Lung (tissue), 12 donors: ENCODE results near the gene PHRF1. TPM values are rescaled to one million over a fixed set of nuclear protein-coding genes. Genes with fewer than 3 reads are reported as not detected.

Experiments
- ATAC-seq: fragments of 200-7000 bp; cut with Tn5 transposase; one replicate; pipeline ENCODE4 v1.9.1; 2020; ENCODE audit warnings: moderate number of reproducible peaks; ENCODE audit not compliant: insufficient read depth, low FRiP score
- DNase-seq, 3 donors: peaks; one replicate each; pipeline ENCODE4 v3.0.0-alpha.2; 2013 to 2017
- H3K27ac ChIP-seq, 2 donors: one replicate each; pipeline ENCODE4 v1.5.1; 2013; ENCODE audit warnings: mild to moderate bottlenecking in 2 of 2, moderate library complexity in 2 of 2, control low read depth in 1 of 2, inconsistent platforms in 1 of 2, low read depth in 1 of 2, low read length in 1 of 2
- H3K27me3 ChIP-seq, 3 donors: one replicate each; pipeline ENCODE4 v1.5.1; 2013; ENCODE audit warnings: low read length in 2 of 3; ENCODE audit not compliant: control insufficient read depth in 3 of 3, insufficient read depth in 3 of 3
- H3K36me3 ChIP-seq, 4 donors: one replicate each; pipeline ENCODE4 v1.5.1; 2013; ENCODE audit warnings: low read length in 4 of 4, mild to moderate bottlenecking in 1 of 4, moderate library complexity in 1 of 4; ENCODE audit not compliant: control insufficient read depth in 4 of 4, insufficient read depth in 4 of 4
- H3K4me1 ChIP-seq, 5 donors: one replicate each; pipeline ENCODE4 v1.5.1; 2013; ENCODE audit warnings: low read length in 5 of 5, mild to moderate bottlenecking in 2 of 5, moderate library complexity in 1 of 5; ENCODE audit not compliant: control insufficient read depth in 5 of 5, insufficient read depth in 5 of 5
- H3K4me3 ChIP-seq: one replicate; pipeline ENCODE4 v1.5.1; 2013; ENCODE audit warnings: mild to moderate bottlenecking, control low read depth, moderate library complexity
- H3K9ac ChIP-seq, 2 donors: one replicate each; pipeline ENCODE4 v1.5.1; 2013; ENCODE audit warnings: low read length in 2 of 2, control low read depth in 1 of 2; ENCODE audit not compliant: insufficient read depth in 1 of 2
- H3K9me3 ChIP-seq, 4 donors: one replicate each; pipeline ENCODE4 v1.5.1; 2013; ENCODE audit warnings: low read length in 3 of 4, mild to moderate bottlenecking in 1 of 4, moderate library complexity in 1 of 4; ENCODE audit not compliant: control insufficient read depth in 4 of 4, insufficient read depth in 3 of 4
- WGBS, 2 donors: extraction: QIAGEN DNeasy Blood & Tissue Kit; methylation state at CpG; one replicate each; pipeline ENCODE4 v1.1.7; 2013; 5-methylcytosine and 5-hydroxymethylcytosine counted together
- polyA plus RNA-seq, 2 donors: library from polyadenylated mRNA; stranded (reverse); fragments of 200-250 nt; gene quantifications; one replicate each; pipeline ENCODE4 v1.2.1, GENCODE V29; 2013
- total RNA-seq, 2 donors: library from RNA; depleted of rRNA in 1 of 2; stranded (reverse); fragments of >200 nt in 1 of 2; gene quantifications; one replicate each; pipeline ENCODE4 v1.2.1, GENCODE V29; 2014 to 2021
- TF ChIP-seq, protein P1 (sequence below): IDR thresholded peaks from 2 replicates; pipeline ENCODE4 v1.5.1; 2012; ENCODE audit warnings: mild to moderate bottlenecking; ENCODE audit errors: control extremely low read depth, extremely low read depth
- donor health status: control.
- donor health status: control.
- donor health status: Bipolar disorder and iron deficiency.
- donor health status: healthy.
- donor health status: DM: yes; HTN: yes; CAD: no.

Gene PHRF1
- total and polyA plus RNA-seq, 4 donors = 16.3 to 39.3 (median 23.5) TPM

DNA sequence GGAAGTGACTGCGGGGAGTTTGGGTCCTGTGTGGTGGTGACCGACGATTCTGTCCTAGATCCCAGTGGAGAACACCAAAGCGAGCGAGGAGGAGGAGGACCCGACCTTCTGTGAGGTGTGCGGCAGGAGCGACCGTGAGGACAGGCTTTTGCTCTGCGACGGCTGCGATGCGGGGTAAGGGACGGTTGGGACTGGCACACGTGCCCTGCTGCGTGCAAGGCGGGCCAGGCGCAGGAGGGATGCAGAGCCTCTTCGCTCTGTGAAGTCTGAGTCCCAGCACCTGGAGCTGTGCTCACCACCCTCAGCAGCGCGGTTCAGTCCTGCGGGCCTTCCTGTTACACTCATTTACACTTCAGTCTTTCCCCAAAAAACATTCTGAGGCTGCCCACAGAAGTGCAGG lies 16.2 kb downstream of the PHRF1 start:
- Histone ChIP-seq H3K9me3 (no peaks in the 10 kb centered on the region), H3K27ac (no peak overlapping the region), H3K9ac (no peak overlapping the region), H3K36me3 (peaks cover 9 to 67% (median 37%) of the 10 kb centered on the region in 4 donors), H3K4me1 (no peaks in the 10 kb centered on the region), H3K27me3 (no peaks in the 10 kb centered on the region), H3K4me3 (no peak overlapping the region)
- no peak for ATAC-seq
- TF ChIP-seq, protein P1, sequence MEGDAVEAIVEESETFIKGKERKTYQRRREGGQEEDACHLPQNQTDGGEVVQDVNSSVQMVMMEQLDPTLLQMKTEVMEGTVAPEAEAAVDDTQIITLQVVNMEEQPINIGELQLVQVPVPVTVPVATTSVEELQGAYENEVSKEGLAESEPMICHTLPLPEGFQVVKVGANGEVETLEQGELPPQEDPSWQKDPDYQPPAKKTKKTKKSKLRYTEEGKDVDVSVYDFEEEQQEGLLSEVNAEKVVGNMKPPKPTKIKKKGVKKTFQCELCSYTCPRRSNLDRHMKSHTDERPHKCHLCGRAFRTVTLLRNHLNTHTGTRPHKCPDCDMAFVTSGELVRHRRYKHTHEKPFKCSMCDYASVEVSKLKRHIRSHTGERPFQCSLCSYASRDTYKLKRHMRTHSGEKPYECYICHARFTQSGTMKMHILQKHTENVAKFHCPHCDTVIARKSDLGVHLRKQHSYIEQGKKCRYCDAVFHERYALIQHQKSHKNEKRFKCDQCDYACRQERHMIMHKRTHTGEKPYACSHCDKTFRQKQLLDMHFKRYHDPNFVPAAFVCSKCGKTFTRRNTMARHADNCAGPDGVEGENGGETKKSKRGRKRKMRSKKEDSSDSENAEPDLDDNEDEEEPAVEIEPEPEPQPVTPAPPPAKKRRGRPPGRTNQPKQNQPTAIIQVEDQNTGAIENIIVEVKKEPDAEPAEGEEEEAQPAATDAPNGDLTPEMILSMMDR = no peak
- WGBS, 2 donors = 97 to 99% methylated on average over 22 of the region's 22 CpGs
- no peak for DNase-seq

DNA sequence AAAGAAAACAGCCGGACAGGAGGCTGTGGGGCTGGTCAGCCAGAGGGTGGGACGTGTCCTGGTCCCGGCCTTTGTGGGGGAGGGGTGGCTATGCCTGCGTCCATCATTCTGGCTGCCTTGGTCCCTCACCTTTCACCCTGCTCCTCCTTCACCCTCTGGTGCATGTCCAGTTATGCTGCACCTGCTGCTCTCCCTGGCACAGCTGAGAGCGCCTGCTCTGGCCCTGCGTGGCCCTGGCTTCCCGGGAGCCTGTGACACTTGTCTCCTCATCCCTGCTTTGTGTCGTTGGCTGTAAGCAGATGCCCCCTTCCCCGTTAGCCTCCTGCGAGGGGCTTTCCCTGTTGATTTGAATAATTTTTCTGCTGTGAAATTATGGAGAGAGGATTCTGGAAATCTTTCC lies 16.6 kb downstream of the PHRF1 start:
- Histone ChIP-seq H3K4me3 (no peak overlapping the region), H3K27me3 (no peaks in the 10 kb centered on the region), H3K9ac (no peak overlapping the region), H3K4me1 (no peaks in the 10 kb centered on the region), H3K9me3 (no peaks in the 10 kb centered on the region), H3K27ac (no peak overlapping the region), H3K36me3 (peaks cover 8 to 69% (median 33%) of the 10 kb centered on the region in 4 donors)
- DNase-seq = no peak
- ATAC-seq = no peak
- TF ChIP-seq, protein P1 = no peak
- 92 to 99% methylated on average over 10 of the region's 10 CpGs for WGBS, 2 donors

DNA sequence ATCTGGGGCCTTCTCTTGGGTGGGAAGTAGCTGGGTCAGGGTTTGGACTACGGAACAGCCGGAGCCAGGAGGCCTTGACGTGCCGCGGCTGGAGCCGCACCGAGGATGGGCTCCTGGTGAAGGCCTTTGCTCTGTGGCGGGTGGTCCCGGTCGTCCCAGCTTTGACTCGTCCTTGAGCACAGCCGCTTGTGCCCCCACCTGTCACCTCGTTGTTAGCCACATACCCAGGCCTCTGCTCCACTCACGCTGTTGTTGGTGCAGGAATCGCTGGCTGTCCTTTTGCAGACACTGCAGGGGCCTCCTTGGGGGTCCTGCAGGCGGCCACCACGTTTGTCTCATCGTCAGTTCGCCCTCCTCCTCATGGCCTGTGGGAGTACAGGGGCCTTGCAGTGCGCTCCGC lies 17.1 kb downstream of the PHRF1 start:
- no peak for DNase-seq
- TF ChIP-seq, protein P1 = no peak
- Histone ChIP-seq H3K9ac (no peak overlapping the region), H3K4me3 (no peak overlapping the region), H3K9me3 (no peaks in the 10 kb centered on the region), H3K27me3 (no peaks in the 10 kb centered on the region), H3K4me1 (no peaks in the 10 kb centered on the region), H3K36me3 (peaks cover 8 to 72% (median 30%) of the 10 kb centered on the region in 4 donors), H3K27ac (no peak overlapping the region)
- 96 to 98% methylated on average over 21 of the region's 21 CpGs for WGBS, 2 donors
- ATAC-seq = no peak

DNA sequence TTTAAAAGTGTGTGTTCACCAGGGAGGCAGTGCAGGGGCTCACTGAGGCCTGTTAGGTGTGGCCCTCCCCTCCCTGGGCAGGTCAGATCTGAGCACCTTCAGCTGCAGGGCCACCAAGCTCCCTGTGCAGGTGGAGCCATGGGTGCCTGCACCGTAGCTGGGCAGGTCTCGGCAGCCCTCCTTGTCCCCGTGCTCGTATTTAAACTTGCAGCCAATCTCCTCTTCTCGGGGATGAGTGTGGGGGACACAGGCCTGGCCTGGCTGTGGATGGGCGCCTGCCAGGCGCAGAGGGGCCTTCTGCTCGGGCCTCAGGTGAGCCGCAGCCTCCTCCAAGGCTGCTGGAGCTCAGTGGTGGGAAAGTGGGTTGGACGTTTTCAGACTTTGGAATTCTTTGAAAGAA lies 19.1 kb downstream of the PHRF1 start:
- TF ChIP-seq, protein P1 = no peak
- peaks cover 8 to 73% (median 27%) of the 10 kb centered on the region in 4 donors for H3K36me3 ChIP-seq
- no peak overlapping the region for H3K9ac ChIP-seq
- no peaks in the 10 kb centered on the region for H3K4me1 ChIP-seq
- no peak overlapping the region for H3K4me3 ChIP-seq
- no peaks in the 10 kb centered on the region for H3K9me3 ChIP-seq
- DNase-seq = no peak
- ATAC-seq = no peak
- H3K27me3 ChIP-seq = no peaks in the 10 kb centered on the region
- WGBS, 2 donors = 96 to 97% methylated on average over 10 of the region's 10 CpGs
- no peak overlapping the region for H3K27ac ChIP-seq
